ENCODE results near the gene HECW1. TPM values are rescaled to one million over a fixed set of nuclear protein-coding genes. Genes with fewer than 3 reads are reported as not detected.
"Not testable (repeated sequence)": the region's sequence is repeated elsewhere in the genome, so short reads cannot be mapped to it uniquely, and the experiment has no call there.

HECW1 gene
- total and polyA plus RNA-seq, 2 of the 13 experiments (the other 11 are each of a cell fraction or from before 2014, with no cell fraction given): not detected

- ChIA-PET POLR2A (no interaction called here), CTCF (ENCODE audit: low intra/inter-chr PET ratio, low total read pairs) (no interaction called here)
- H2AFZ ChIP-seq (ENCODE audit: low read length): no peak overlapping the region
- ATAC-seq (no peak), FAIRE-seq (no peak), DNase-seq (ENCODE audit: low spot score) (no peak)
- no peak for TF ChIP-seq ZFP1 (CRISPR knock-in tag; IDR thresholded peaks at IDR 0.05)
- TF ChIP-seq RARA (CRISPR knock-in tag; IDR thresholded peaks at IDR 0.05): no peak
- no peak for TF ChIP-seq ATM (IDR thresholded peaks at IDR 0.05; ENCODE audit: borderline replicate concordance)
- TF ChIP-seq LRRFIP1 (CRISPR knock-in tag; conservative IDR thresholded peaks at IDR 0.05): no peak
- no peak for TF ChIP-seq RFX1 (IDR thresholded peaks at IDR 0.05)
- no peak for TF ChIP-seq ZNF543 (CRISPR knock-in tag; IDR thresholded peaks at IDR 0.05)
- no peak for TF ChIP-seq ZSCAN30 (CRISPR knock-in tag; IDR thresholded peaks at IDR 0.05)
- TF ChIP-seq JARID2 (CRISPR knock-in tag; IDR thresholded peaks at IDR 0.05; ENCODE audit: insufficient replicate concordance): no peak
- 23% methylated on average over 6 of the region's 6 CpGs for WGBS (ENCODE audit: low lambda C conversion rate)
- H3K4me3 ChIP-seq (replicated peaks in 1 of 3; ENCODE audit: insufficient read depth in 1 of 3, low read depth in 2 of 3, low read length in 3 of 3): no peak overlapping the region
- BruUV-seq (replicated peaks): no TSS peak
- H3K4me1 ChIP-seq (ENCODE audit: insufficient read depth, low read length): no peaks in the 10 kb centered on the region
- H4K20me1 ChIP-seq (ENCODE audit: insufficient read depth, low read length): no peaks in the 10 kb centered on the region
- H3K9ac ChIP-seq (ENCODE audit: insufficient read depth, low read depth, low read length): no peak overlapping the region
- no peaks in the 10 kb centered on the region for H3K27me3 ChIP-seq (ENCODE audit: control insufficient read depth in 1 of 2, insufficient read depth in 2 of 2, low read length in 2 of 2)
- H3K9me3 ChIP-seq (ENCODE audit: low read length): no peaks in the 10 kb centered on the region
- in situ Hi-C loops (cut with HindIII; ENCODE audit: extremely low pct_ligation_motif_present, low pct_unique_long_range_greater_than_20kb) (no loop called here), intact Hi-C loops (cut with micrococcal nuclease; ENCODE audit: unreplicated experiment) (no loop called here)
- H3K27ac ChIP-seq (ENCODE audit: extremely low read length, insufficient read depth, low read length): no peak overlapping the region
- no peak overlapping the region for H3K4me2 ChIP-seq (ENCODE audit: low read depth, low read length)
- H3K36me3 ChIP-seq (replicated peaks in 1 of 2; ENCODE audit: control insufficient read depth in 1 of 2, insufficient read depth in 2 of 2, low read length in 2 of 2): no peaks in the 10 kb centered on the region
- H3K79me2 ChIP-seq (ENCODE audit: insufficient read depth, low read length): no peaks in the 10 kb centered on the region
These were observed 39.9 kb upstream of the HECW1 start for GRCh38 chr7:43072530-43072929.

DNA sequence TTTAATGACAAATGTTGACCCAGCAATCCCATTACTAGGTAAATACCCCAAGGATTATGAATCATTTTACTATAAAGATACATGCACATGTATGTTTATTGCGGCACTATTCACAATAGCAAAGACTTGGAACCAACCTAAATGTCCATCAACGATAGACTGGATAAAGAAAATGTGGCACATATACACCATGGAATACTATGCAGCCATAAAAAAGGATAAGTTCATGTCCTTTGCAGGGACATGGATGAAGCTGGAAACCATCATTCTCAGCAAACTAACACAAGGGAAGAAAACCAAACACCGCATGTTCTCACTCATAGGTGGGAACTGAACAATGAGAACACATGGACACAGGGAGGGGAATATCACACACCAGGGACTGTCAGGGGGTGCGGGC is 38.6 kb upstream of the HECW1 start:
- H3K9ac ChIP-seq (ENCODE audit: insufficient read depth, low read depth, low read length); POLR2A ChIA-PET; ATAC-seq; H3K79me2 ChIP-seq (ENCODE audit: insufficient read depth, low read length); H3K9me3 ChIP-seq (ENCODE audit: low read length); DNase-seq (ENCODE audit: low spot score); H3K27ac ChIP-seq (ENCODE audit: extremely low read length, insufficient read depth, low read length); FAIRE-seq; H4K20me1 ChIP-seq (ENCODE audit: insufficient read depth, low read length); H3K4me3 ChIP-seq (replicated peaks in 1 of 3; ENCODE audit: insufficient read depth in 1 of 3, low read depth in 2 of 3, low read length in 3 of 3); intact Hi-C loops (cut with micrococcal nuclease; ENCODE audit: unreplicated experiment); H3K4me1 ChIP-seq (ENCODE audit: insufficient read depth, low read length); H2AFZ ChIP-seq (ENCODE audit: low read length); H3K4me2 ChIP-seq (ENCODE audit: low read depth, low read length); BruUV-seq (replicated peaks); in situ Hi-C loops (cut with HindIII; ENCODE audit: extremely low pct_ligation_motif_present, low pct_unique_long_range_greater_than_20kb); CTCF ChIA-PET (ENCODE audit: low intra/inter-chr PET ratio, low total read pairs); H3K27me3 ChIP-seq (ENCODE audit: control insufficient read depth in 1 of 2, insufficient read depth in 2 of 2, low read length in 2 of 2); H3K36me3 ChIP-seq (replicated peaks in 1 of 2; ENCODE audit: control insufficient read depth in 1 of 2, insufficient read depth in 2 of 2, low read length in 2 of 2): not testable (repeated sequence)
- 40% methylated on average over 4 of the region's 4 CpGs for WGBS (ENCODE audit: low lambda C conversion rate)

All from HepG2 (cell line).